ENCODE results near the gene ASTN2.

The ASTN2 gene

GRCh38 chr9:116694785-116695291 lies 720.0 kb downstream of the ASTN2 start:
- no peak for TF ChIP-seq GATA3 (IDR thresholded peaks at IDR 0.05; ENCODE audit: low read depth, low read length)
- TF ChIP-seq GATA2 (IDR thresholded peaks at IDR 0.05; ENCODE audit: low read depth, low read length), result no peak

- TF ChIP-seq GATA3 (IDR thresholded peaks at IDR 0.05; ENCODE audit: low read depth, low read length), result no peak
- no peak for TF ChIP-seq GATA2 (IDR thresholded peaks at IDR 0.05; ENCODE audit: low read depth, low read length)
Measured at GRCh38 chr9:116693233-116693731, 721.6 kb downstream of the ASTN2 start.

- TF ChIP-seq GATA2 (IDR thresholded peaks at IDR 0.05; ENCODE audit: low read depth, low read length) (no peak), GATA3 (IDR thresholded peaks at IDR 0.05; ENCODE audit: low read depth, low read length) (no peak)
Measured at GRCh38 chr9:116692616-116693015, 722.2 kb downstream of the ASTN2 start.

- TF ChIP-seq GATA2 (IDR thresholded peaks at IDR 0.05; ENCODE audit: low read depth, low read length) (no peak), GATA3 (IDR thresholded peaks at IDR 0.05; ENCODE audit: low read depth, low read length) (no peak)
Measured at GRCh38 chr9:116691607-116692006, 723.2 kb downstream of the ASTN2 start.

GRCh38 chr9:116689486-116690032 lies 725.3 kb downstream of the ASTN2 start:
- TF ChIP-seq GATA2 (IDR thresholded peaks at IDR 0.05; ENCODE audit: low read depth, low read length) (no peak), GATA3 (IDR thresholded peaks at IDR 0.05; ENCODE audit: low read depth, low read length) (no peak)

GRCh38 chr9:116688806-116689485 lies 725.9 kb downstream of the ASTN2 start:
- no peak for TF ChIP-seq GATA3 (IDR thresholded peaks at IDR 0.05; ENCODE audit: low read depth, low read length)
- no peak for TF ChIP-seq GATA2 (IDR thresholded peaks at IDR 0.05; ENCODE audit: low read depth, low read length)

- TF ChIP-seq GATA2 (IDR thresholded peaks at IDR 0.05; ENCODE audit: low read depth, low read length) (no peak), GATA3 (IDR thresholded peaks at IDR 0.05; ENCODE audit: low read depth, low read length) (no peak)
Measured at GRCh38 chr9:116687754-116688135, 727.1 kb downstream of the ASTN2 start.

- no peak for TF ChIP-seq GATA2 (IDR thresholded peaks at IDR 0.05; ENCODE audit: low read depth, low read length)
- no peak for TF ChIP-seq GATA3 (IDR thresholded peaks at IDR 0.05; ENCODE audit: low read depth, low read length)
Measured at GRCh38 chr9:116687074-116687753, 727.6 kb downstream of the ASTN2 start, which contains the start of gene TRIM32. TRIM32 (plus strand) TSS chr9:116687305; CDS start chr9:116697743, 10,438 bp downstream.

GRCh38 chr9:116686693-116687073 lies 728.2 kb downstream of the ASTN2 start:
- TF ChIP-seq GATA2 (IDR thresholded peaks at IDR 0.05; ENCODE audit: low read depth, low read length) (no peak), GATA3 (IDR thresholded peaks at IDR 0.05; ENCODE audit: low read depth, low read length) (no peak)

GRCh38 chr9:116686135-116686534 lies 728.7 kb downstream of the ASTN2 start:
- no peak for TF ChIP-seq GATA3 (IDR thresholded peaks at IDR 0.05; ENCODE audit: low read depth, low read length)
- TF ChIP-seq GATA2 (IDR thresholded peaks at IDR 0.05; ENCODE audit: low read depth, low read length), result no peak

GRCh38 chr9:116685166-116685565 lies 729.7 kb downstream of the ASTN2 start:
- TF ChIP-seq GATA3 (IDR thresholded peaks at IDR 0.05; ENCODE audit: low read depth, low read length), result no peak
- TF ChIP-seq GATA2 (IDR thresholded peaks at IDR 0.05; ENCODE audit: low read depth, low read length), result no peak

GRCh38 chr9:116683535-116683934 lies 731.3 kb downstream of the ASTN2 start:
- TF ChIP-seq GATA3 (IDR thresholded peaks at IDR 0.05; ENCODE audit: low read depth, low read length) (no peak), GATA2 (IDR thresholded peaks at IDR 0.05; ENCODE audit: low read depth, low read length) (no peak)

- no peak for TF ChIP-seq GATA3 (IDR thresholded peaks at IDR 0.05; ENCODE audit: low read depth, low read length)
- TF ChIP-seq GATA2 (IDR thresholded peaks at IDR 0.05; ENCODE audit: low read depth, low read length), result no peak
Measured at GRCh38 chr9:116674210-116674980, 740.5 kb downstream of the ASTN2 start.

GRCh38 chr9:116673375-116673774 lies 741.5 kb downstream of the ASTN2 start:
- no peak for TF ChIP-seq GATA2 (IDR thresholded peaks at IDR 0.05; ENCODE audit: low read depth, low read length)
- no peak for TF ChIP-seq GATA3 (IDR thresholded peaks at IDR 0.05; ENCODE audit: low read depth, low read length)

Data from SH-SY5Y (cell line).